RWPE2 (cell line): ENCODE results near the gene RAI1.

ENCODE experiments used
- ATAC-seq: fragments of 200-7000 bp; cut with Tn5 transposase; 3 replicates; pipeline ENCODE4 v1.9.1; 2021; ENCODE audit warnings: low read depth
- DNase-seq: peaks from one replicate; pipeline ENCODE4 v3.0.0-alpha.2; 2020; ENCODE audit warnings: low spot score
- H3K27ac ChIP-seq: fragments of 450-650 bp; 2 replicates; pipeline ENCODE4 v1.5.1; 2017; ENCODE audit warnings: mild to moderate bottlenecking; ENCODE audit not compliant: poor library complexity, severe bottlenecking
- H3K27me3 ChIP-seq: fragments of 250-450 bp; sonication (Bioruptor Pico); 2 replicates; pipeline ENCODE4 v1.5.1; 2021; ENCODE audit warnings: mild to moderate bottlenecking, moderate library complexity; ENCODE audit not compliant: insufficient read depth, poor library complexity, severe bottlenecking
- H3K36me3 ChIP-seq: fragments of 250-450 bp; sonication (Bioruptor Pico); 2 replicates; pipeline ENCODE4 v1.5.1; 2020; ENCODE audit warnings: low read depth, mild to moderate bottlenecking, moderate library complexity
- H3K4me1 ChIP-seq: fragments of 250-450 bp; sonication (Bioruptor Pico); 2 replicates; pipeline ENCODE4 v1.5.1; 2021; ENCODE audit warnings: mild to moderate bottlenecking, moderate library complexity; ENCODE audit not compliant: insufficient read depth, poor library complexity, severe bottlenecking
- H3K4me3 ChIP-seq: fragments of 250-450 bp; sonication (Bioruptor Pico); 2 replicates; pipeline ENCODE4 v1.5.1; 2021; ENCODE audit warnings: mild to moderate bottlenecking, moderate library complexity; ENCODE audit not compliant: severe bottlenecking
- H3K9me3 ChIP-seq: fragments of 250-450 bp; sonication (Bioruptor Pico); 2 replicates; pipeline ENCODE4 v1.5.1; 2021; ENCODE audit warnings: mild to moderate bottlenecking, moderate library complexity; ENCODE audit not compliant: severe bottlenecking
- CTCF ChIP-seq: fragments of 450-650 bp; IDR thresholded peaks from one replicate; pipeline ENCODE4 v1.5.1; 2017; ENCODE audit warnings: mild to moderate bottlenecking, moderate library complexity; ENCODE audit not compliant: poor library complexity, severe bottlenecking

RAI1 gene

GRCh38 chr17:17706140-17707060, 25.1 kb downstream of the RAI1 start:
- TF ChIP-seq CTCF: no peak
- DNase-seq: no peak
- ATAC-seq: no peak
- Histone ChIP-seq H3K27ac (no peak overlapping the region), H3K36me3 (peaks cover 29% of the 10 kb centered on the region), H3K27me3 (no peaks in the 10 kb centered on the region), H3K9me3 (no peaks in the 10 kb centered on the region), H3K4me1 (peaks cover 14% of the 10 kb centered on the region), H3K4me3 (no peak overlapping the region)

- Histone ChIP-seq H3K27me3 (no peaks in the 10 kb centered on the region), H3K4me3 (no peak overlapping the region), H3K4me1 (peaks cover 33% of the 10 kb centered on the region), H3K9me3 (no peaks in the 10 kb centered on the region), H3K36me3 (peaks cover 19% of the 10 kb centered on the region), H3K27ac (peak overlapping the region; percentile 65)
- no peak for ATAC-seq
- no peak for TF ChIP-seq CTCF
- DNase-seq: no peak
Measured at GRCh38 chr17:17708295-17708694, 27.0 kb downstream of the RAI1 start.

GRCh38 chr17:17708816-17709215, 27.6 kb downstream of the RAI1 start:
- peaks cover 16% of the 10 kb centered on the region for H3K36me3 ChIP-seq
- H3K4me3 ChIP-seq: no peak overlapping the region
- H3K9me3 ChIP-seq: no peaks in the 10 kb centered on the region
- DNase-seq (no peak), ATAC-seq (no peak)
- TF ChIP-seq CTCF: no peak
- peak overlapping the region; percentile 65 for H3K27ac ChIP-seq
- no peaks in the 10 kb centered on the region for H3K27me3 ChIP-seq
- H3K4me1 ChIP-seq: peaks cover 36% of the 10 kb centered on the region

- ATAC-seq: no peak
- Histone ChIP-seq H3K27ac (peak overlapping the region; percentile 65), H3K36me3 (peaks cover 6% of the 10 kb centered on the region), H3K4me1 (peaks cover 36% of the 10 kb centered on the region), H3K9me3 (no peaks in the 10 kb centered on the region), H3K4me3 (no peak overlapping the region), H3K27me3 (no peaks in the 10 kb centered on the region)
- no peak for TF ChIP-seq CTCF
- no peak for DNase-seq
Measured at GRCh38 chr17:17709815-17710321, 28.6 kb downstream of the RAI1 start.

GRCh38 chr17:17710355-17710727, 29.1 kb downstream of the RAI1 start:
- Histone ChIP-seq H3K9me3 (no peaks in the 10 kb centered on the region), H3K4me1 (peaks cover 36% of the 10 kb centered on the region), H3K4me3 (no peak overlapping the region), H3K27ac (peak overlapping the region; percentile 65), H3K27me3 (no peaks in the 10 kb centered on the region), H3K36me3 (peaks cover under 1% of the 10 kb centered on the region; the same call in 1 of the 2 replicates)
- ATAC-seq: no peak
- TF ChIP-seq CTCF: no peak
- DNase-seq: no peak
